Testis (tissue), 3 donors: Measurements from ENCODE around the gene FCF1. TPM values are rescaled to one million over a fixed set of nuclear protein-coding genes. Genes with fewer than 3 reads are reported as not detected.
A peak's percentile ranks its signal among the peaks of the same experiment; 100 is the strongest.

Experiments
- DNase-seq: peaks from one replicate; pipeline ENCODE4 v3.0.0-alpha.2; 2019
- H3K27ac ChIP-seq, 2 donors: fragments of 200-600 bp; sonication (generic); one replicate each; pipeline ENCODE4 v1.5.1; 2019
- H3K27me3 ChIP-seq: fragments of 200-600 bp; sonication (generic); one replicate; pipeline ENCODE4 v1.5.1; 2019
- H3K36me3 ChIP-seq: fragments of 200-600 bp; sonication (generic); one replicate; pipeline ENCODE4 v1.5.1; 2017; ENCODE audit warnings: low read depth; ENCODE audit errors: missing control alignments
- H3K4me1 ChIP-seq: fragments of 200-600 bp; sonication (generic); one replicate; pipeline ENCODE4 v1.5.1; 2019
- H3K4me3 ChIP-seq, 2 donors: fragments of 200-600 bp; sonication (generic); one replicate each; pipeline ENCODE4 v1.5.1; 2017 to 2019
- H3K9me3 ChIP-seq: fragments of 200-600 bp; sonication (generic); one replicate; pipeline ENCODE4 v1.5.1; 2017
- POLR2A ChIP-seq: fragments of 450-650 bp; IDR thresholded peaks from one replicate; pipeline ENCODE4 v1.6.1; 2017; ENCODE audit warnings: antibody characterized with exemption, mild to moderate bottlenecking, moderate library complexity
- WGBS, 2 donors: methylation state at CpG; one replicate each; pipeline ENCODE4 v1.1.5; 2018; 5-methylcytosine and 5-hydroxymethylcytosine counted together
- intact Hi-C: fragments of 100-400 bp; cut with DNase I; formaldehyde crosslinking; loops from one replicate; pipeline ENCODE4 v1.15.1; 2023; ENCODE audit warnings: low total_unique reads
- polyA plus RNA-seq: library from polyadenylated mRNA; stranded (reverse); fragments of 350-450 nt; fragmentation: Illumina TruSeq; extraction: RNeasy Lipid Tissue Mini Kit (QIAGEN cat#74804); gene quantifications from one replicate; pipeline ENCODE4 v1.2.3, GENCODE V29; 2014; ENCODE audit warnings: low read depth, low replicate concordance; ENCODE audit not compliant: insufficient read depth
- total RNA-seq, 2 donors: library from RNA; depleted of rRNA; stranded (reverse); fragments of >200 nt; gene quantifications; one replicate each; pipeline ENCODE4 v1.2.3, GENCODE V29; 2016
- TF ChIP-seq, protein P1 (sequence below), 3 experiments: fragments of 450-650 bp in 2 of 3; fragments of 200-600 bp in 1 of 3; sonication (generic) in 1 of 3; IDR thresholded peaks; one replicate each; pipeline ENCODE4 v1.5.1; 2016 to 2019; ENCODE audit warnings: antibody characterized with exemption in 3 of 3, mild to moderate bottlenecking in 2 of 3, moderate library complexity in 1 of 3

The FCF1 gene
- total and polyA plus RNA-seq, 3 donors from 2014 or later, result 29.9 to 43.5 (median 30.9) TPM

DNA sequence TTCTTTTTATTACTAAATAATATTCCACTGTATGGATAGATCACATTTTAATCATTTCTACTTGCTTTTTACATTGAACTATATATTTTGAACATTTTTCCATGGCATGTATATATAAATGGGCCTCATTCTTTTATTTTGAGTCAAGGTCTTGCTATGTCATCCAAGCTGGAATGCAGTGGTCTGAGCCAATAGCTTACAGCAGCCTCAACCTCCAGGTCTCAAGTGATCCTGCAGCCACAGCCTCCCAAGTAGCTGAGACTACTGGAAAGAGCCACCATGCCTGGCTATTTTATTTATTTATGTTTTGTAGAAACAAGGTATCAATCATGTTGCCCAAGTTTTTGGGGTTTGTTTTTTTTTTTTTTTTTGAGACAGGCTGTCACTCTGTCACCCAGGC, 7.6 kb downstream of the FCF1 start:
- Histone ChIP-seq H3K9me3 (no peaks in the 10 kb centered on the region), H3K27ac (no peak overlapping the region), H3K36me3 (no peaks in the 10 kb centered on the region), H3K4me3 (no peak overlapping the region), H3K27me3 (no peaks in the 10 kb centered on the region), H3K4me1 (no peaks in the 10 kb centered on the region)
- intact Hi-C loops, result no loop called here
- no peak for DNase-seq
- TF ChIP-seq, protein P1, sequence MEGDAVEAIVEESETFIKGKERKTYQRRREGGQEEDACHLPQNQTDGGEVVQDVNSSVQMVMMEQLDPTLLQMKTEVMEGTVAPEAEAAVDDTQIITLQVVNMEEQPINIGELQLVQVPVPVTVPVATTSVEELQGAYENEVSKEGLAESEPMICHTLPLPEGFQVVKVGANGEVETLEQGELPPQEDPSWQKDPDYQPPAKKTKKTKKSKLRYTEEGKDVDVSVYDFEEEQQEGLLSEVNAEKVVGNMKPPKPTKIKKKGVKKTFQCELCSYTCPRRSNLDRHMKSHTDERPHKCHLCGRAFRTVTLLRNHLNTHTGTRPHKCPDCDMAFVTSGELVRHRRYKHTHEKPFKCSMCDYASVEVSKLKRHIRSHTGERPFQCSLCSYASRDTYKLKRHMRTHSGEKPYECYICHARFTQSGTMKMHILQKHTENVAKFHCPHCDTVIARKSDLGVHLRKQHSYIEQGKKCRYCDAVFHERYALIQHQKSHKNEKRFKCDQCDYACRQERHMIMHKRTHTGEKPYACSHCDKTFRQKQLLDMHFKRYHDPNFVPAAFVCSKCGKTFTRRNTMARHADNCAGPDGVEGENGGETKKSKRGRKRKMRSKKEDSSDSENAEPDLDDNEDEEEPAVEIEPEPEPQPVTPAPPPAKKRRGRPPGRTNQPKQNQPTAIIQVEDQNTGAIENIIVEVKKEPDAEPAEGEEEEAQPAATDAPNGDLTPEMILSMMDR (IDR thresholded peaks at IDR 0.05), result no peak
- TF ChIP-seq POLR2A, result no peak

- TF ChIP-seq POLR2A, result no peak
- TF ChIP-seq, protein P1 (IDR thresholded peaks at IDR 0.05), result no peak
- no peak overlapping the region for H3K27ac ChIP-seq
Observed at GRCh38 chr14:74723134-74723533, 10.2 kb downstream of the FCF1 start.

DNA sequence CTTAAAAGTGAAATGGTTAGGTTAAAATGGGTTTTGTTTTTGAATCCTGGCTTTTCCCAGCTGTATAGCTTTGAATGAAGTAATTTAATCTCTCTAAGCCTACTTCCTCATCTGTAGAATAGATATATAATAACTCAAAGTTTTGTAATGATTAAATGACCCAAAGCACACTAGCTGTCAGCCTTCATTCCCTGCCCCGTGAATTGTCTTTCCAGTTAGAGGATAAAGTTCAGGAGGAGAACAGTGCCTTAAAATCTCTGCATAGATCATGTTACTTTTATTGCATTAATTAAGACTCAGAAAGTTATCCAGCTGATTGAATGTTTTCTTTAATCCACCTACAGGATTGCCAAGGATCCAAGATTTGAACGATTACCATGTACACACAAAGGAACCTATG, 19.4 kb downstream of the FCF1 start:
- intact Hi-C loops, result no loop called here
- no peak for DNase-seq
- no peak overlapping the region for H3K27ac ChIP-seq
- 83 to 85% methylated on average over 2 of the region's 2 CpGs for WGBS, 2 donors
- no peaks in the 10 kb centered on the region for H3K9me3 ChIP-seq
- no peaks in the 10 kb centered on the region for H3K4me1 ChIP-seq
- TF ChIP-seq, protein P1 (IDR thresholded peaks at IDR 0.05), result no peak
- TF ChIP-seq POLR2A, result no peak
- no peaks in the 10 kb centered on the region for H3K27me3 ChIP-seq
- H3K4me3 ChIP-seq, result no peak overlapping the region
- no peaks in the 10 kb centered on the region for H3K36me3 ChIP-seq

More at GRCh38 chr14:74723134-74723533, 10.2 kb downstream of the FCF1 start:
- Histone ChIP-seq H3K9me3 (no peaks in the 10 kb centered on the region), H3K4me3 (no peak overlapping the region), H3K36me3 (no peaks in the 10 kb centered on the region), H3K4me1 (no peaks in the 10 kb centered on the region), H3K27me3 (no peaks in the 10 kb centered on the region)
- intact Hi-C loops, result no loop called here
- no peak for DNase-seq
- WGBS, 2 donors, result 85 to 93% methylated on average over 3 of the region's 3 CpGs

GRCh38 chr14:74733221-74733620, 20.3 kb downstream of the FCF1 start:
- Histone ChIP-seq H3K27me3 (no peaks in the 10 kb centered on the region), H3K36me3 (no peaks in the 10 kb centered on the region), H3K27ac (peak overlapping the region in 1 of 2 donors; percentile 56), H3K9me3 (no peaks in the 10 kb centered on the region), H3K4me1 (no peaks in the 10 kb centered on the region), H3K4me3 (no peak overlapping the region)
- TF ChIP-seq POLR2A, result no peak
- TF ChIP-seq, protein P1 (IDR thresholded peaks at IDR 0.05), result no peak
- WGBS, 2 donors, result 82 to 92% methylated on average over 3 of the region's 3 CpGs
- intact Hi-C loops, result no loop called here
- no peak for DNase-seq

DNA sequence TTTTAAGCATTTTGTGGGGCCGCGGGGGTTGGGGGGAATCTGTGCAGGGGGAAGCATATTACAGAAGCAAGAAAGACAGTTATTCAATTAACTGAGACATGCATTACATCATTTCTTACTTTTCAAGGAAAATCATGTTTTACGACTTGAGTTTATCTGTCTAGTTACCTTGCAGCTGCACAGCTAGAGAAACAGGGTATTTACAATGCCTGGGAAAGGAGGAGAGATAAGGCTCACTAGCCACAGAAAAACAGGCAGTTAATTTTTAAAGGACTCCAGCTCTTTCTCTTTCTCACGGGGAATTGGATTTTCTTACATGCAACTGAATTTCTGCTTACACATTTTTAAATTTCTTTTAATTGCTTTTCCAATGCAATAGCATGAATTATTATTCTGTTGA, 22.2 kb downstream of the FCF1 start:
- DNase-seq, result no peak
- intact Hi-C loops, result no loop called here
- 55 to 77% methylated on average over 4 of the region's 4 CpGs for WGBS, 2 donors
- H3K4me3 ChIP-seq, result no peak overlapping the region
- no peaks in the 10 kb centered on the region for H3K36me3 ChIP-seq
- no peaks in the 10 kb centered on the region for H3K27me3 ChIP-seq
- no peak overlapping the region for H3K27ac ChIP-seq
- H3K4me1 ChIP-seq, result no peaks in the 10 kb centered on the region
- no peak for TF ChIP-seq POLR2A
- TF ChIP-seq, protein P1 (IDR thresholded peaks at IDR 0.05), result no peak
- H3K9me3 ChIP-seq, result no peaks in the 10 kb centered on the region
